ENCODE results near the gene LIPT1. TPM values are rescaled to one million over a fixed set of nuclear protein-coding genes. Genes with fewer than 3 reads are reported as not detected.
"Not testable (repeated sequence)": the region's sequence is repeated elsewhere in the genome, so short reads cannot be mapped to it uniquely, and the experiment has no call there.

Gene LIPT1
- total RNA-seq, 1 experiment from 2014 or later: 10.4 TPM

- BruUV-seq (replicated peaks): no TSS peak
- no peak for DNase-seq
- no peaks in the 10 kb centered on the region for H3K9me3 Mint-ChIP-seq (ENCODE audit: low read depth, unreplicated experiment)
- H3K27ac Mint-ChIP-seq (ENCODE audit: unreplicated experiment): no peak overlapping the region
- no peaks in the 10 kb centered on the region for H3K27me3 Mint-ChIP-seq (ENCODE audit: unreplicated experiment)
- intact Hi-C loops (cut with micrococcal nuclease; ENCODE audit: unreplicated experiment): no loop called here
- peaks cover 10% of the 10 kb centered on the region for H3K36me3 Mint-ChIP-seq (ENCODE audit: insufficient read depth, unreplicated experiment)
- TF ChIP-seq CTCF (IDR thresholded peaks at IDR 0.05; ENCODE audit: unreplicated experiment): no peak
- no peak overlapping the region for H3K4me3 Mint-ChIP-seq (ENCODE audit: low read depth, unreplicated experiment)
- CTCF ChIA-PET: no interaction called here
- peaks cover 2% of the 10 kb centered on the region for H3K4me1 Mint-ChIP-seq (ENCODE audit: low read depth, unreplicated experiment)
Observed at GRCh38 chr2:99188357-99188756, 33.6 kb downstream of the LIPT1 start.

- Mint-ChIP-seq H3K4me1 (ENCODE audit: low read depth, unreplicated experiment) (no peaks in the 10 kb centered on the region), H3K27me3 (ENCODE audit: unreplicated experiment) (no peaks in the 10 kb centered on the region), H3K36me3 (ENCODE audit: insufficient read depth, unreplicated experiment) (peaks cover 10% of the 10 kb centered on the region), H3K27ac (ENCODE audit: unreplicated experiment) (no peak overlapping the region), H3K4me3 (ENCODE audit: low read depth, unreplicated experiment) (no peak overlapping the region), H3K9me3 (ENCODE audit: low read depth, unreplicated experiment) (no peaks in the 10 kb centered on the region)
- no peak for DNase-seq
- CTCF ChIA-PET: interaction anchor here (0.8 kb wide), 1 partner anchor 73 kb away, joined by 8 read pairs; no protein-coding TSS in a partner anchor
- BruUV-seq (replicated peaks): no TSS peak
- TF ChIP-seq CTCF (IDR thresholded peaks at IDR 0.05; ENCODE audit: unreplicated experiment): no peak
- intact Hi-C loops (cut with micrococcal nuclease; ENCODE audit: unreplicated experiment): no loop called here
Observed at GRCh38 chr2:99190548-99190947, 35.8 kb downstream of the LIPT1 start.

DNA sequence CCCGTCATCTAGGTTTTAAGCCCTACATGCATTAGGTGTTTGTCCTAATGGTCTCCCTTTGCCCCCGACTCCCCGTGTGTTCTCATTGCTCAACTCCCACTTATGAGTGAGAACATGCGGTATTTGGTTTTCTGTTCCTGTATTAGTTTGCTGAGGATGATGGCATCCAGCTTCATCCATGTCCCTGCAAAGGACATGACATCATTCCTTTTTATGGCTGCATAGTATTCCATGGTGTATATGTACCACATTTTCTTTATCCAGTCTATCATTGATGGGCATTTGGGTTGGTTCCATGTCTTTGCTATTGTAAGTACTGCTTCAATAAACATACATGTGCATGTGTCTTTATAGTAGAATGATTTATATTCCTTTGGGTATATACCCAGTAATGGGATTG is 37.6 kb downstream of the LIPT1 start:
- peaks cover 15% of the 10 kb centered on the region for H3K36me3 Mint-ChIP-seq (ENCODE audit: insufficient read depth, unreplicated experiment)
- DNase-seq; CTCF ChIA-PET; BruUV-seq (replicated peaks); H3K27ac Mint-ChIP-seq (ENCODE audit: unreplicated experiment); H3K4me3 Mint-ChIP-seq (ENCODE audit: low read depth, unreplicated experiment); H3K9me3 Mint-ChIP-seq (ENCODE audit: low read depth, unreplicated experiment); H3K27me3 Mint-ChIP-seq (ENCODE audit: unreplicated experiment); H3K4me1 Mint-ChIP-seq (ENCODE audit: low read depth, unreplicated experiment); intact Hi-C loops (cut with micrococcal nuclease; ENCODE audit: unreplicated experiment): not testable (repeated sequence)

DNA sequence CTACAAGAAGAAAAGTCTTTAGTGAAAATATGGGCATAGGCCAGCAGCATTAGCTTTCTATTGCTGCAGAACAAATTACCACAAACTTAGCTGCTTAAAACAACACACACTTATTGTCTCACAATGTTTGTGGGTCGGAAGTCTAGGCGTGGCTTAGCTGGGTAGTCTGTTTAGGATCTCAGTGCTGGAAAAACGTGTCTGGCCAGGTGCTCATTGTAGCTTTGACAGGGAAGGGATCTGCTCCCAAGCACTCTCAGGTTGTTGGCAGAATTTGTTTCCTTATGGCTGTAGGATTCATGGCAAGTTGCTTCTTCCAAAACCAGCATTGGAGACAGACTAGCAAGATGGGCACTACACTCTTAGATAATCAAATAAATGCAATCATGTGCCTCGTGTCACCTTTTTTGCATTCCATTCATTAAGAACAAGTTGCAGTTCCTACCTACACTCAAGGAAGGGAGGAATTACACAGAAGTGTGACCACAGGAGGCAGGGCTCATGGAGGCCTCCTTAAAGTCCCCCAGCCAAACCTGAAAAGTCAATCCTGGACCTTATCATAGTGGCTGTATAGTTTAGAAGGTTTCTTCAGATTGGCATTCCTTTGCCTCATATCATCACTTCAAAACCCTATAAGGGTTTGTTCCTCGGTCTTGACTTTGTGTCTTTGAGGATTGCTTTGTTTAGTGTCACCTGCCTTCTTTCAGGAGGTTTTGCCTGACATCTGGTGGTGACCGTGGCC is 43.5 kb downstream of the LIPT1 start:
- H3K4me3 Mint-ChIP-seq (ENCODE audit: low read depth, unreplicated experiment): no peak overlapping the region
- intact Hi-C loops (cut with micrococcal nuclease; ENCODE audit: unreplicated experiment): no loop called here
- H3K4me1 Mint-ChIP-seq (ENCODE audit: low read depth, unreplicated experiment): no peaks in the 10 kb centered on the region
- no TSS peak for BruUV-seq (replicated peaks)
- H3K36me3 Mint-ChIP-seq (ENCODE audit: insufficient read depth, unreplicated experiment): peaks cover 6% of the 10 kb centered on the region
- no peaks in the 10 kb centered on the region for H3K9me3 Mint-ChIP-seq (ENCODE audit: low read depth, unreplicated experiment)
- no peak overlapping the region for H3K27ac Mint-ChIP-seq (ENCODE audit: unreplicated experiment)
- CTCF ChIA-PET: no interaction called here
- H3K27me3 Mint-ChIP-seq (ENCODE audit: unreplicated experiment): no peaks in the 10 kb centered on the region
- TF ChIP-seq CTCF (IDR thresholded peaks at IDR 0.05; ENCODE audit: unreplicated experiment): no peak
- peak; percentile 4 for DNase-seq
